VCaP (cell line): ENCODE data around the gene YKT6.

Experiments used
- H3K27ac ChIP-seq: fragments of 450-650 bp; 2 replicates; pipeline ENCODE4 v1.5.1; 2017
- TF ChIP-seq, protein P1 (sequence below): fragments of 450-650 bp; conservative IDR thresholded peaks from 2 replicates; pipeline ENCODE4 v1.5.1; 2017; ENCODE audit warnings: mild to moderate bottlenecking, moderate library complexity

YKT6 gene

DNA sequence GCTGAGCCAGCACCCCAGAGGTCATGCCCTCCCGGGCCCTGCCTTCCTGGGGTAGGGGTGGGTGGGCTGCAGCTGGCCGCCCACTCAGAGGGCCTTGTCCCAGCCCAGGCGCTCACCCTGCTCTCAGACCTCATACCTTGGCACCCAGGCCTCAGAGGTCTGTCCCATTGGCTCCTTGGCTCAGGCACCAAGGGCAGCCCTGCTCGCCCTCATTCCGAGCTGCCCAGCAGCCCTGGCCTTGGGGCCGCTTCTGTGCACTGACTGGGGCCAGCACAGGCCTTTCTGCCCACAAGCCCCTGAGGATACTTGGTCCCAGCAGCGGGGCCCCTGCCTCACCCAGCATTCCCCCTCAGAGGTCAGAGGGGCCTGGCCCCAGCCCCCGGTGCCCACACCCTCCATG is 34.3 kb downstream of the YKT6 start:
- TF ChIP-seq, protein P1, sequence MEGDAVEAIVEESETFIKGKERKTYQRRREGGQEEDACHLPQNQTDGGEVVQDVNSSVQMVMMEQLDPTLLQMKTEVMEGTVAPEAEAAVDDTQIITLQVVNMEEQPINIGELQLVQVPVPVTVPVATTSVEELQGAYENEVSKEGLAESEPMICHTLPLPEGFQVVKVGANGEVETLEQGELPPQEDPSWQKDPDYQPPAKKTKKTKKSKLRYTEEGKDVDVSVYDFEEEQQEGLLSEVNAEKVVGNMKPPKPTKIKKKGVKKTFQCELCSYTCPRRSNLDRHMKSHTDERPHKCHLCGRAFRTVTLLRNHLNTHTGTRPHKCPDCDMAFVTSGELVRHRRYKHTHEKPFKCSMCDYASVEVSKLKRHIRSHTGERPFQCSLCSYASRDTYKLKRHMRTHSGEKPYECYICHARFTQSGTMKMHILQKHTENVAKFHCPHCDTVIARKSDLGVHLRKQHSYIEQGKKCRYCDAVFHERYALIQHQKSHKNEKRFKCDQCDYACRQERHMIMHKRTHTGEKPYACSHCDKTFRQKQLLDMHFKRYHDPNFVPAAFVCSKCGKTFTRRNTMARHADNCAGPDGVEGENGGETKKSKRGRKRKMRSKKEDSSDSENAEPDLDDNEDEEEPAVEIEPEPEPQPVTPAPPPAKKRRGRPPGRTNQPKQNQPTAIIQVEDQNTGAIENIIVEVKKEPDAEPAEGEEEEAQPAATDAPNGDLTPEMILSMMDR: no peak
- no peak overlapping the region for H3K27ac ChIP-seq

DNA sequence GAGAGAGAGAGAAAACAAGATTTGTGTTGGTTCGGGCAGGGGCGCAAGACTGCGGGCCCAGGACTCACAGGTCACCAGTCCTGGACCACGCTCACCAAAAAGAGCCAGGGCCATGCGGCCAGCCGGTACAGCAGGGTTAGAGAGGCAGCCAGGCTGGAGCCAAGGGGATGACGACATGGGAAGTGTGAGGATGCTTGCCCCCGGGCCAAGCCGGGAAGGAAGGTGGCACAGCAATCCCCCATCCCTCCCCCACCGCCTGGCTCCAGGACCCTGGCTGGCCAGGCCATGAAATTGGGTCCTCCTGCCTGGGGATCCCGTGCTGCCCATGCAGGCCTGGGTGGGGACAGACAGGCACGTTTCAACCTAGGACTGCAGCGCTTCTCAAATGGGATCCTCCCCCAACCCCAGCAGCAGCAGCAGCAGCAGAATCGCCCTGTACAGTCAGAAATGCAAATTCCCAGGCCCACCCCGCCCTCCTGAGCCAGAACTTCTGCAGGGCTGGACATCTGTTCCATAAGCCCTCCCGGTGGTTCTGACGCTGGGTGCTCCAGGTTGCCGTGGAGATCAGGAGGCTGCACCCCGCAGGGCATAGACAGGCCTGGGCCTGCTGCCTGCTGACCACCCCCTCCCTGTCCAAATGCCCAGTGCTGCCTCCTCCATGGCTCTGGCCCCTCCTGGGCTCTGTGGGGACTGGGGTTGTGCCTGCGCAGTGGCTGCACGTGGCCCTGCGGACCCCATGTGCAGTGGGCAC is 35.0 kb downstream of the YKT6 start:
- TF ChIP-seq, protein P1: no peak
- H3K27ac ChIP-seq: no peak overlapping the region

DNA sequence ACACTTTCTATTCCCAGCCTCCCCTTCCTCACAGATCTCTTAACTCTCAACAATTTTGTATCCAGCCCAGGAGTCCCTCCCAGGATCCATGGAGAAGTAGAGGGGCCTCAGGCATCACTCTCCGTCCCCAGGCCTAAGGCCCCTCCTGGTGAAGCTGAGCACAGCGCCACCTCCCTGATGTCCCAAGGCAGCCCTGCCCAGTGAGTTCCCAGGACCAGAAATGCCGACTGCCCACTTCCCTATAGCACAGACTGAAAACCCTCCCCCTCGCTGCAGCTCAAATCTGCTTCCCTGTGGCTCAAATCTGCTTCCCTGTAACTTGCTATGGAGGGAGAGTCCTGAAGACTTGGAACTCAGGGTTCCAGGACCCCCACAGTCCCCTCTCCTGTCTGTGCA is 35.6 kb downstream of the YKT6 start:
- TF ChIP-seq, protein P1: no peak
- H3K27ac ChIP-seq: no peak overlapping the region

DNA sequence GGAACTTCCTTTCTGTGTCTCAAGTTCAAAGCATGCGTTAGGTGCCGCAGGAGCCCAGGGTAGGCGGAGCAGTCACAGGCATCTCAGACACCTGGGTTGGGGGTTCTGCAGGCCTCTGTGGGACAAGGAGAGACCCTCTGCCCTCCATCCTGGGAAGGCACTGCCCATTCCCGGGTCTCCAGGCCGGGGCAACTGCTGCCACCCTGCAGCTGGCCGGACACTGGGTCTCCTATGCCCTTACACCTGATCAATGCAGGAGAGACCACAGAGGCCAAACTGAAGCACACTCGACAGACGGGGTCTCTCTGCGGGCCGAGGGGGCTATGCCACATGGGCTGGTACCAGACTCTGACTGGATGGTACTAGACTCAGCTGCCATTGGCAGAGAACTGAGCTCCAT is 36.9 kb downstream of the YKT6 start:
- TF ChIP-seq, protein P1: no peak
- no peak overlapping the region for H3K27ac ChIP-seq

- no peak overlapping the region for H3K27ac ChIP-seq
- TF ChIP-seq, protein P1: no peak
These were observed 37.4 kb downstream of the YKT6 start for GRCh38 chr7:44238116-44238695.

DNA sequence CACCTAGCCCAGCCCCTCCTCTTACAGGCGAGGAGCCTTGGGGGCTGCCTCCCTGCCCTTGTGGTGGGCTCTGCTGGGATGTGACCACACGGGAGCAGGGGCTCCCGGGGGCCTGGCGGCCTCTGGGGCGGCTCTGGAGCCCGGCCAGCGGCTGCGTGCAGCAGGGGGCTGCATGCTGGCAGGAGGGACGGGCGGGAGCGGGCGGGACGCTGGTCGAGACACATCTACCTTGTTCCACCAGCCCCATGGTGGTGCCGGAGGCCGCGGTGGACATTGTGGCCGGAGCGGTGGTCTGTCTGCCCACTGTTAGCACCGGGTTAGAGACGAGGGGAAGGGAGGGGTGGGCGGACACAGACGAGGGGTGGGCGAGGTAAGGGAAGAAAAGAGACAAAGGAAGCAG is 38.6 kb downstream of the YKT6 start:
- no peak overlapping the region for H3K27ac ChIP-seq
- TF ChIP-seq, protein P1: no peak

- peak overlapping the region; percentile 64; the same call in 1 of the 2 replicates for H3K27ac ChIP-seq
- TF ChIP-seq, protein P1: no peak
These were observed 39.6 kb downstream of the YKT6 start for GRCh38 chr7:44240376-44240775.
